Tongue (tissue), 2 donors: ENCODE measurements around the gene PEX12. TPM values are rescaled to one million over a fixed set of nuclear protein-coding genes. Genes with fewer than 3 reads are reported as not detected.
A peak's percentile ranks its signal among the peaks of the same experiment; 100 is the strongest.
"Not testable (repeated sequence)": the region's sequence is repeated elsewhere in the genome, so short reads cannot be mapped to it uniquely, and the experiment has no call there.

ENCODE experiments used
- DNase-seq: peaks from one replicate; pipeline ENCODE4 v3.0.0-alpha.2; 2015
- total RNA-seq: library from RNA; depleted of rRNA; stranded (reverse); fragments of >200 nt; gene quantifications from one replicate; pipeline ENCODE4 v1.2.3, GENCODE V29; 2014

The PEX12 gene
- 4.2 TPM for total RNA-seq

DNA sequence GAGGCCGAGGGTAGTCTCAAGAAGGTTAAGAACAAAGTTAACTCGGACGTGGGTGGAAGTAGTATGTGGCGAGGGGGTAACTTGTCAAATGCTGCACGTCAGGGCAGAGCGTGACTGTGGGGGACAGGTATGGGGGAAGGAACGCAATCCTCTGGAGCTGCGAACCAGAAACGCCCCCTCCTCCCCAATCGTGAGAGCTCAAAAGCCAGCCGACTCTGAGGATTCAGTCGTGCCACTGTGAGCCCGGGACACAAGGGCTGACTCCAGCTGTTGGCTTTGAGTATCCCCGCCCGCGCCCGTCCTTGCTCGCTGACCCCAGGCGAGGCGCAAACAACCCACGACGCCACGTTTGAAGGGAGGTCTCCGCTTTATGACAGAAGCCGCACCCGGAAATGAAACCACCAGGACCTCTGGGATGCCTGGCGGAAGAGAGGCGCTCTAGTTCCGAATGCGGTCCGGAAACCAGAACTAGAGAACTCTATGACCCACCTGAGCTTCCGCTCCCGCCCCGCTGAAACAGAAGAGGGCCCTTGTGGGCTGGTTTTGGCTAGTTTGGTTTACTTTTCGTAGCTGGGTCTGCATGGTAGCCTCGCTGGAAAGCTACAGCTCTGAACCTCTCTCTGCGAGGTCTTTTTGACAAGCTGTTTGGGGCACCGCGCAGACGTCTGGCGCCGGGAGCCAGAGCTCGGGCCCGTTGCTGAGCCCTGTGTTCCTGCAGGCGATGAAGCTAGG, at the start of gene PEX12:
TSS of gene PEX12 (minus strand) at position 375 of the 732 bp plus-strand sequence. CDS start 550 bp downstream, outside the sequence.
- peak; percentile 97 for DNase-seq

DNA sequence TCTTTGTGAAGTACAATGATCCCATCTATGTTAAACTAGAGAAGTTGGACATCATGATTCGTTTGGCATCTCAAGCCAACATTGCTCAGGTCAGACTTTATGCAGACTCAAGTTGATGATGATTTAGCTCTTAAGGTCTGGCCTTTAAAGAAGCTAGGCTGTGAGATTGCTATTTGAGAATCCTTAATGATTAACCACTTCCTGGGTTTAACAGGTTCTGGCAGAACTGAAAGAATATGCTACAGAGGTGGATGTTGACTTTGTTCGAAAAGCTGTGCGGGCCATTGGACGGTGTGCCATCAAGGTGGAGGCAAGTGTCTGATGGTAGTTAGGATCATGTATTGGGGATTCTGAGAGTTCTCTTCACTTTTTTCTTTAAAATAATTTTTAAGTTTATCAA, 49.0 kb upstream of the PEX12 start:
- no peak for DNase-seq

DNA sequence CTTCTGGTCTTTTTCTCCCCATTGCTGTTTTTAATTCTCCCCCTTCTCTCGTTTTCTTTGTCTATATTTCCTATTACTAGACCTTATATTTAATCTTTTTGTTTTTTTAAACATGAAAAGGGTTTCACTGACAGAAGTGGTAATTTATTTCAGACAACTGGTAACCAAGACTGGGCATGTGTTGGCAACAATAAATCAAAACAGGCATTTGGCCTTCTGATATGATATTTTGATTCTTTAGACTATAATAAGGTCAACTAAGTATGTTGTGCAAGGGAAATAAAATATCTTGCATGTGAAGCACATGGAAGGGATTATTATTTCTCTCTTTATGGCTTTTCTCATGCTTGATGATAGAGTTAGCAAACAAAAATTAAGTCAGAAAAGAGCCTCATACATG, 43.4 kb upstream of the PEX12 start:
- DNase-seq, result no peak

GRCh38 chr17:35618628-35619027, 40.3 kb upstream of the PEX12 start:
- no peak for DNase-seq

DNA sequence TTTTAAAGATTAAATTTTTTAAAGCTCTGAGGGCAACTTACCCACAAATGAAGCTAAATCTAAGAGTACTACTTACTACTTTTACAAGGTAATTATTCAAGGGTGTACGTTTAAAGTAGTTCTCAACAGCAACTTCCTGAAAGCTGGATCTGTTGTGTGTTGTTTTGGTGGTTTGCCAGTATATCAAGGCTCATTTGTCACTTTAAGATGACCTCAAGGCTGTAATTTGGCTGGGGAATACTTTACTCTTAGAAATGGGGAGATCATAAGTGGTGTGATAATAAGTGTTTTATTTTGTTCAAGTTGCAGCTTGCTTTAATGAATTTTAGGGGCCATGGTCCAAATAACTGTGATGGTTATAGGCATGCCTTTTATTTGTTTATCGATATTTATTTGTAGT, 39.1 kb upstream of the PEX12 start:
- no peak for DNase-seq

GRCh38 chr17:35616536-35616935, 38.2 kb upstream of the PEX12 start:
- no peak for DNase-seq

DNA sequence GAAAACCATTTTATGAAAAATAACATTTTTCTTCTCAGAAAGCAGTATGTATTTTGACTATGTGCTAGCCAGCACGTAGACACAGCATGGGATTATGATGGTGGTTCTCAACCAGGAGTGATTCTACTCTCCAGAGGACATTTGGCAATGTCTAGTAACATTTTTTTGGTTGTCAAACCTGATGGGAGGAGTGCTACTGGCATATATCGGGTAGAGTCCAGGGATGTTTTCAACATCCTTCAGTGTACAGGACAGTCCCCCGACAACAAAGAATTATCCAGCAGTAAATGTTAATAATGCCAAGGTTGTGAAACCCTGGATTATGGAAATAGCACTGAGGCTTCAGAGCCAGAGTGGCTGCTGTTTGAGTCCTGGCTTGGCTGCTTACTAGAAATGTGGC, 36.4 kb upstream of the PEX12 start:
- no peak for DNase-seq

DNA sequence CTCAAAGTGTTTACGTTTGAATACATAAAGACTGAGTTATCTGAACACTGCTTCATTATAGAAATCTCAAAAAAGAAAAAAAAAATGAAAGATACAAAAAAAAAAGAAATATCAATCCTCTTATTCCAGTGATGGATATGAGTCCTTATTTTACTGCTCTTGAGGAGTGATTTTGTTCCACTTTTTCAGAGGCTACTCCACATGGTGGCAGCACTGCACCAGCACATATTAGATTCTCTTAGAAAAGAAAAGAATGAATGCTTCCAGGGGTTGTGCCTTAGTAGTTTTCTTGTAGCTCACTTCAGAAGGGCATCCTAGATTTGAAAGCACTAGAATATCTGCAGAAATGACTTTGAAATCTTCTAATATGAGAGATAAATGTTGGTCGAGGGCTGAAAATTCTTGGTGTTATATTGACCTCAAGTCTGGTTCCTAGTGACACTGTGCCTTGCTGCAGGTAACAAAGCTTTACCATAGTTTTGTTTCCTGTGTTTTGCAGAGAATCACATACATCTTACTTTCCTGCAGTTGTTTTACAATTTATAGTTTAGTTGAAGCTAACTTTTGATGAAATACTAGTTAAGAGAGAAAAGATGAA, 34.7 kb upstream of the PEX12 start:
- DNase-seq, result peak; percentile 65

- DNase-seq, result not testable (repeated sequence)
These were observed 32.4 kb upstream of the PEX12 start for GRCh38 chr17:35610746-35611145.

- DNase-seq, result no peak
These were observed 31.5 kb upstream of the PEX12 start for GRCh38 chr17:35609831-35610230.

GRCh38 chr17:35607239-35607847, 29.0 kb upstream of the PEX12 start:
- DNase-seq, result no peak

GRCh38 chr17:35605678-35606077, 27.3 kb upstream of the PEX12 start:
- DNase-seq, result no peak

- no peak for DNase-seq
These were observed 25.3 kb upstream of the PEX12 start for GRCh38 chr17:35603674-35604073.

DNA sequence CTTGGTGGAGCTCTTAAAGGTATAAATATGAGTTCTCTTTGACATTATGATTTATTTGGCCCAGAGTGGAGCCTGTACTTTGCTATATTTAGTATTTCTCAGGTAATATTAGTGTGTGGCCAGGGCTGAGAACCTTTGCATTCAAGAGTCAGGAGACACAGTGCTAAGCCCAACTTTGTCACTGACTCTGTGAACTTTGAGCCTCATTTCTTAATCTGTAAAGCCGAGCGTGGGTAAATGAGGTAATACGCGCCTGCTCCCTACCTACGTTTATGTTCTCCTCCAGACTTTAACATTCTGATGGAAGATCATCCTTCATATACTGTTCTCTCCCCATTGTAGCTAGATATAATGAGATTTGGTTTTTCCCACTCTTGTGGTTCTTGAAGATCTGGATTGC, 19.2 kb upstream of the PEX12 start:
- DNase-seq, result no peak

DNA sequence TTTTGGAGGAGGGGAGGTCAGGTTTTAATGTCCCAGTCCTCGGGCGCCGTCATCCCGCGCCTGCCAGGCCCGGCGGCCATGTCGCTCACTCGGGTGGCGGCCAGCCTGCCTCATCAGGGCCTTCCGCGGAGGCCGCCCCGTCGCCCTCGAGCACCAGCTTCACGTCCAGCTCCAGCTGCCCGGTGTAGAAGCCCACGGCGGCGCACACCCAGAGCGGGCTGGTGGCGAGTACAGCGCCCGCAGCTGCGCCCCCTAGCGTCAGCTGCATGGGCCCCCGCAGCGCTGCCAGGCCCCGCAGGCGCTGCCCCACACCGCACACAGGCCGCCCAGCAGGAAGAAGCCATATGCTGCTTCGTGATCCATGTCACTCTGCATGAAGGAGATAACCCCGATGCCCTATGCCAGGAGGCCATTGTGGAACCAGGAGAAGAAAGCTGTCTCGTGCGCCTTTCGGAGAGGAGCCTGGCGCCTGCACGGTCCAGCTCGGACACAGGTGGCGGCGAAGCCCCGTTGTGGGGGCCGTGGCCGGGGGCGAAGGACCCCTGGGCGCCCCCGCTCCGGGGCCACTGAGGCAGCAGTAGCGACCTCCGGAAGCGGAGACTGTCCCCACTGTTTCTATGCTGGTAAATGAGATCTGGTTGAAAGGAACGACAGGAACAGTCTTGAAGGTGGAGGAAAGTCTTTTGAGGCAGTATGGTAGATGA, 18.3 kb upstream of the PEX12 start:
- DNase-seq, result no peak

DNA sequence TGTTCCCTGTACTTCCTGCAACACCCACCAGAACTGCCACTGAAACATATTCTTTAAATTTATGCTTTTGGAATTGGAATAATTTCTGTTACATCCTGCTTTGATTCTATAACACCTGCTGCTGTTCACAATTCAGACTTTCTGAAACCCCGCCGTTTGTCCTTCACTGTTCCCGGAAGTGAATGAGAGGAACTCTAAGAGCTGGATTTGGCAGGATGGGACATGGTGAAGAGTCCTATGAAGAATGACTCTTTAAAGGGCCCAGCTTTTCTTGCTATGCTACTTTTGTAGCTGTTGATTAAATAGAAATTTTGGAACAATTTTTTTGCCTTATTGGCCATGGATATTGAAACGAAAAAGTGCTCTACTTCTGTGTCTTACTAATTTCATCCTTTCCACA, 17.7 kb upstream of the PEX12 start:
- DNase-seq, result no peak

GRCh38 chr17:35588196-35588920, 10.0 kb upstream of the PEX12 start:
- DNase-seq, result peak; percentile 32

DNA sequence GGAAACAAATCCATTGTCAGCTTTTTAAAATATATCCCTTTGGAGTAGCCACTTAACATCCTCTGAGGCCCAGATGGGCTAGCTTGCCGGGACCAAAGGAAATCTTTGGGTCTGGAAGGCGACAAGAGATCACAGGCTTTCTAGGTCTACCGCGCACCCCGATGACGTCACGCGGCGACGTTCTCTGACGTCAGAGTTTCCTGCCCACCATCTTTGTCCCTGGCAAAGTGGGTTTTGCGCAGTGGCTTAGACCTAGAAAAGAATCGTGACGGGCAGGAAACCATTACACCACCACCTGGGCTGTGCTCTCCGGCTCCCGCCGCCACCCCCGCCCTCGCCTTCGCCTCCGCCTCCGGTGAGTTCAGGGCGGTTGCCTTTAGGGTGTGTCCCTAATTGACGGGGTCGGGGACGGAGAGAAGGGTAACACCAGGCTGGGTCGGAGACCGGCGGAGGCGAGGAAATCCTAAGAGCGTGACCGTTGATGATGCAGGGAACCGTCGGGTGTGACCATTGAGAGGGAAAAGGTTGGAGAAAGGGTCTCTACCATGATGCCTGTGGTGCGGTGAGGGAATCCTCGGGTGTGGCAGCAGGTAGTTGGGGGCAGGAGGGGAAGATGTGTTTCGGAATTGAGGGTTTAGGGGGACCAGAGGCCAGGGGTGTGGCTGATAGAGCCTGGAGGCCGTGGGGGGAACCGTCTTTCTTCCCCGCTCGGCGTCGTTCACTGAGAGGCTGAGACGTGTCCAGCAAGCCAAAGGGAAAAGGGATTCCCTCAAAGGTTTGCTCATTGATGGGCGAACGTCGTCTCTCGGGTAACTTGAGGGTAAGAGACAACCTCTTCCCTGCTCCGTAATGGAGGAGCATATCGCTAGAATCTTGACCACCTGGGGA, 8.9 kb upstream of the PEX12 start, which contains the start of gene AP2B1:
TSS of gene AP2B1 (plus strand) at position 249 of the 888 bp plus-strand sequence. CDS start 6,709 bp downstream, outside the sequence.
- DNase-seq, result peak; percentile 98

- no peak for DNase-seq
These were observed 8.2 kb upstream of the PEX12 start for GRCh38 chr17:35586569-35587073.

- DNase-seq, result no peak
These were observed 5.7 kb upstream of the PEX12 start for GRCh38 chr17:35584061-35584460.

DNA sequence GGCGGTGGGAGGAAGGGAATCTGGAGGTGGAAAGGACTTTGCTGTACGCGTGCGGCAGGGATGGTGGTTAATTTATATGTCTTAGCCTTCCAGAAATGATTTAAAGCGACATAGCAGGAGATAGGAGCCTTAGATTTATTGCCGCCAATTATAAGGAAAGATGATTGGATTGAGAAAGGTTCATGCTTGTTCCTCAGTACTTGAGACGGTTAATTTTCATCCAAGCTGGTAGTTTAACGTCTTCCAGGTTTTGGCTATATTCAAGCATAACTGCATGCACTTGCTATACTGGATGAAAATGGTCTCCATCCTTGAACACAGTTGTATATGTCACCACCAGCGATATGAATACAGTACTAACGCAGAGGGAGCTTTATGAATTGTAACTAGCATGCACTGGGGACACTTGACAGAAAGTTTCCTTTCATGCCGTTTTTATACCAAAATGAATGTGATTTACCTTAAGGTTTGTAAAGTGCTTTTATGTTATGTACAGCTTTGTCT, 610 bp upstream of the PEX12 start:
- DNase-seq, result no peak
